HUES64 (cell line): ENCODE data around the gene MEMO1. TPM values are rescaled to one million over a fixed set of nuclear protein-coding genes. Genes with fewer than 3 reads are reported as not detected.
"Not testable (repeated sequence)": the region's sequence is repeated elsewhere in the genome, so short reads cannot be mapped to it uniquely, and the experiment has no call there.

Source experiments
- H3K27ac ChIP-seq: 2 replicates; pipeline ENCODE4 v1.7.0; 2013; ENCODE audit warnings: low read depth, low read length, inconsistent platforms
- H3K27me3 ChIP-seq: 2 replicates; pipeline ENCODE4 v1.6.1; 2013; ENCODE audit warnings: mild to moderate bottlenecking, low read length; ENCODE audit not compliant: insufficient read depth
- H3K36me3 ChIP-seq: 2 replicates; pipeline ENCODE4 v1.6.1; 2013; ENCODE audit warnings: mild to moderate bottlenecking, low read length; ENCODE audit not compliant: insufficient read depth
- H3K4me1 ChIP-seq: 2 replicates; pipeline ENCODE4 v1.6.1; 2013; ENCODE audit warnings: mild to moderate bottlenecking, low read length, moderate library complexity; ENCODE audit not compliant: insufficient read depth
- H3K4me3 ChIP-seq: 2 replicates; pipeline ENCODE4 v1.5.1; 2013; ENCODE audit warnings: mild to moderate bottlenecking, low read length, moderate library complexity
- H3K9ac ChIP-seq: 2 replicates; pipeline ENCODE4 v1.6.1; 2013; ENCODE audit warnings: mild to moderate bottlenecking, low read depth, low read length
- H3K9me3 ChIP-seq: 2 replicates; pipeline ENCODE4 v1.6.1; 2013; ENCODE audit warnings: low read depth, low read length; ENCODE audit not compliant: insufficient read depth
- WGBS: fragments of 150-250, 120-280 bp; methylation state at CpG from one replicate; pipeline ENCODE4 v1.1.7; 2013; ENCODE audit warnings: missing lambda C conversion rate; 5-methylcytosine and 5-hydroxymethylcytosine counted together
- polyA plus RNA-seq, 2 experiments: library from polyadenylated mRNA; stranded (reverse); fragments of 50-300 nt; gene quantifications; one replicate each; pipeline ENCODE4 v1.2.3, GENCODE V29; 2013

The MEMO1 gene
- polyA plus RNA-seq (2013, experiment 1 of 2): 46.0 TPM
- polyA plus RNA-seq (2013, experiment 2 of 2): 46.2 TPM

GRCh38 chr2:32010670-32011484 lies at the start of gene MEMO1:
MEMO1 (minus strand) TSS chr2:32011008; CDS start chr2:32010247, 761 bp downstream.
- Histone ChIP-seq H3K9ac (peak within 1 kb of the TSS; percentile 81), H3K27ac (peak within 1 kb of the TSS; percentile 99), H3K4me1 (peaks cover 28% of the 10 kb centered on the region), H3K36me3 (peaks cover 15% of the 10 kb centered on the region), H3K9me3 (no peaks in the 10 kb centered on the region), H3K27me3 (no peaks in the 10 kb centered on the region), H3K4me3 (peak within 1 kb of the TSS; percentile 88)
- under 1% methylated on average over 53 of the region's 57 CpGs for WGBS

- Histone ChIP-seq H3K36me3 (no peaks in the 10 kb centered on the region), H3K27ac (no peak overlapping the region), H3K4me3 (no peak overlapping the region), H3K4me1 (peaks cover 4% of the 10 kb centered on the region; the same call in 1 of the 2 replicates), H3K9ac (no peak overlapping the region), H3K9me3 (no peaks in the 10 kb centered on the region), H3K27me3 (no peaks in the 10 kb centered on the region)
- WGBS: 100% methylated on average over 2 of the region's 2 CpGs
Observed at GRCh38 chr2:32060266-32060665, 49.5 kb upstream of the MEMO1 start.

GRCh38 chr2:32058130-32058529 lies 47.3 kb upstream of the MEMO1 start:
- WGBS: 93% methylated on average over 2 of the region's 2 CpGs

GRCh38 chr2:32054583-32054982 lies 43.8 kb upstream of the MEMO1 start:
- WGBS: 100% methylated on average over 1 of the region's 3 CpGs
- not testable (repeated sequence) for H3K9me3 ChIP-seq, H3K4me1 ChIP-seq, H3K27me3 ChIP-seq, H3K9ac ChIP-seq, H3K27ac ChIP-seq, H3K4me3 ChIP-seq, H3K36me3 ChIP-seq

More at GRCh38 chr2:32058130-32058529, 47.3 kb upstream of the MEMO1 start:
- H3K27me3 ChIP-seq: no peaks in the 10 kb centered on the region
- no peak overlapping the region for H3K9ac ChIP-seq
- no peak overlapping the region for H3K27ac ChIP-seq
- no peak overlapping the region for H3K4me3 ChIP-seq
- no peaks in the 10 kb centered on the region for H3K9me3 ChIP-seq
- no peaks in the 10 kb centered on the region for H3K4me1 ChIP-seq
- H3K36me3 ChIP-seq: no peaks in the 10 kb centered on the region

- Histone ChIP-seq H3K4me1 (no peaks in the 10 kb centered on the region), H3K27ac (no peak overlapping the region), H3K36me3 (no peaks in the 10 kb centered on the region), H3K9me3 (no peaks in the 10 kb centered on the region), H3K4me3 (no peak overlapping the region), H3K27me3 (no peaks in the 10 kb centered on the region), H3K9ac (no peak overlapping the region)
- 94% methylated on average over 11 of the region's 11 CpGs for WGBS
Observed at GRCh38 chr2:32051836-32052439, 41.1 kb upstream of the MEMO1 start.

GRCh38 chr2:32043561-32043960 lies 32.8 kb upstream of the MEMO1 start:
- H3K27ac ChIP-seq: no peak overlapping the region
- H3K9ac ChIP-seq: no peak overlapping the region
- WGBS: 85% methylated on average over 7 of the region's 7 CpGs
- H3K36me3 ChIP-seq: no peaks in the 10 kb centered on the region
- H3K4me1 ChIP-seq: peaks cover 5% of the 10 kb centered on the region; the same call in 1 of the 2 replicates
- H3K9me3 ChIP-seq: no peaks in the 10 kb centered on the region
- H3K27me3 ChIP-seq: no peaks in the 10 kb centered on the region
- no peak overlapping the region for H3K4me3 ChIP-seq

GRCh38 chr2:32039447-32040219 lies 28.8 kb upstream of the MEMO1 start, which contains the start of gene DPY30:
DPY30 (minus strand) TSS chr2:32039805; CDS start chr2:32039456, 349 bp downstream.
- peak within 1 kb of the TSS; percentile 98 for H3K4me3 ChIP-seq
- WGBS: under 1% methylated on average over 43 of the region's 43 CpGs
- H3K9me3 ChIP-seq: no peaks in the 10 kb centered on the region
- H3K27me3 ChIP-seq: no peaks in the 10 kb centered on the region
- H3K27ac ChIP-seq: peak within 1 kb of the TSS; percentile 78
- H3K36me3 ChIP-seq: peaks cover 20% of the 10 kb centered on the region
- H3K4me1 ChIP-seq: peaks cover 5% of the 10 kb centered on the region; the same call in 1 of the 2 replicates
- peak within 1 kb of the TSS; percentile 93 for H3K9ac ChIP-seq

GRCh38 chr2:32034198-32034887 lies 23.5 kb upstream of the MEMO1 start:
- H3K27ac ChIP-seq, H3K4me3 ChIP-seq, H3K9ac ChIP-seq, H3K9me3 ChIP-seq, H3K4me1 ChIP-seq, H3K27me3 ChIP-seq: not testable (repeated sequence)
- H3K36me3 ChIP-seq: peaks cover 42% of the 10 kb centered on the region
- 95% methylated on average over 8 of the region's 8 CpGs for WGBS

- not testable (repeated sequence) for H3K27me3 ChIP-seq, H3K9me3 ChIP-seq, H3K4me3 ChIP-seq, H3K9ac ChIP-seq, H3K4me1 ChIP-seq, H3K27ac ChIP-seq
- H3K36me3 ChIP-seq: peaks cover 66% of the 10 kb centered on the region
- whole genome bisulfite sequencing: 95% methylated on average over 9 of the region's 9 CpGs
Observed at GRCh38 chr2:32018789-32019482, 8.1 kb upstream of the MEMO1 start.

GRCh38 chr2:32012872-32013271 lies 2.1 kb upstream of the MEMO1 start:
- Histone ChIP-seq H3K9me3 (no peaks in the 10 kb centered on the region), H3K4me1 (peaks cover 19% of the 10 kb centered on the region), H3K27ac (no peak overlapping the region), H3K9ac (no peak overlapping the region), H3K27me3 (no peaks in the 10 kb centered on the region), H3K36me3 (peaks cover 25% of the 10 kb centered on the region), H3K4me3 (no peak overlapping the region)
- WGBS: 77% methylated on average over 1 of the region's 1 CpG
